Heart left ventricle (tissue), 16 donors: ENCODE measurements around the gene GAS7. TPM values are rescaled to one million over a fixed set of nuclear protein-coding genes. Genes with fewer than 3 reads are reported as not detected.

Source experiments
- ATAC-seq, 4 donors: fragments of 200-7000 bp; cut with Tn5 transposase; one replicate each; pipeline ENCODE4 v1.9.1; 2020 to 2022; ENCODE audit warnings: moderate library complexity in 4 of 4, mild to moderate bottlenecking in 3 of 4, moderate number of reproducible peaks in 1 of 4
- DNase-seq, 5 donors: peaks; one replicate each; pipeline ENCODE4 v3.0.0-alpha.2; 2020
- H3K27ac ChIP-seq, 12 donors: fragments of 200-600 bp; sonication (generic) in 4 of 12; one replicate each; pipeline versions ENCODE4 v1.5.0 to v1.8.0; 2016 to 2022; ENCODE audit warnings: mild to moderate bottlenecking in 2 of 12
- H3K27me3 ChIP-seq, 9 donors: fragments of 200-600 bp; sonication (generic) in 2 of 9; one replicate each; pipeline versions ENCODE4 v1.5.1 to v1.8.0; 2016 to 2022; ENCODE audit warnings: mild to moderate bottlenecking in 3 of 9
- H3K36me3 ChIP-seq, 9 donors: fragments of 200-600 bp; sonication (generic) in 2 of 9; one replicate each; pipeline versions ENCODE4 v1.5.0 to v1.8.0; 2018 to 2022; ENCODE audit warnings: mild to moderate bottlenecking in 2 of 9
- H3K4me1 ChIP-seq, 12 donors: fragments of 200-600 bp; sonication (generic) in 4 of 12; one replicate each; pipeline versions ENCODE4 v1.5.0 to v1.8.0; 2016 to 2022; ENCODE audit warnings: mild to moderate bottlenecking in 3 of 12
- H3K4me3 ChIP-seq, 12 donors: fragments of 200-600 bp; sonication (generic) in 4 of 12; one replicate each; pipeline versions ENCODE4 v1.5.0 to v1.8.0; 2017 to 2022; ENCODE audit warnings: mild to moderate bottlenecking in 9 of 12, moderate library complexity in 4 of 12
- H3K9me3 ChIP-seq, 12 donors: fragments of 200-600 bp; sonication (generic) in 4 of 12; one replicate each; pipeline versions ENCODE4 v1.5.0 to v1.8.0; 2016 to 2022; ENCODE audit warnings: mild to moderate bottlenecking in 1 of 12
- POLR2A ChIP-seq, 2 donors: fragments of 450-650 bp; IDR thresholded peaks; one replicate each; pipeline ENCODE4 v1.6.1; 2017; ENCODE audit warnings: antibody characterized with exemption in 2 of 2, mild to moderate bottlenecking in 2 of 2, moderate library complexity in 2 of 2
- WGBS, 4 donors: extraction: QIAGEN DNeasy Blood & Tissue Kit in 2 of 4; methylation state at CpG; one replicate each; pipeline versions ENCODE4 v1.1.5 to v1.1.7; 2013 to 2018; 5-methylcytosine and 5-hydroxymethylcytosine counted together
- intact Hi-C, 10 donors: fragments of 100-400 bp; cut with DNase I; formaldehyde crosslinking; loops; one replicate each; pipeline versions ENCODE4 v1.11.1 to v1.14.2; 2022
- polyA plus RNA-seq, 2 donors: library from polyadenylated mRNA; stranded (reverse); fragments of 200-250 nt; gene quantifications; one replicate each; pipeline ENCODE4 v1.2.3, GENCODE V29; 2013
- total RNA-seq, 9 donors: library from RNA; depleted of rRNA in 2 of 9; stranded (reverse); fragments of >200 nt in 2 of 9; fragmentation: NEBNext Ultra II Directional in 3 of 9; extraction: Animal tissue kit (Norgen Biotek cat#: 25700) in 3 of 9; gene quantifications; one replicate each; pipeline versions ENCODE4 v1.1.0 to v1.2.4, GENCODE V29; 2016 to 2023
- TF ChIP-seq, protein P1 (sequence below), 12 donors: fragments of 200-600 bp; sonication (generic) in 4 of 12; IDR thresholded peaks; one replicate each; pipeline versions ENCODE4 v1.5.0 to v1.8.0; 2018 to 2022; ENCODE audit warnings: antibody characterized with exemption in 12 of 12, mild to moderate bottlenecking in 5 of 12
- donor health status: ischemic (EF 13 %, LVEDD 7.1; RV severe dilation, severe dysfunction).
- donor health status: healthy with polysubstance abuse.
- donor health status: DM: no; HTN: yes; CAD: no.
- donor health status: DM: no; HTN: no; CAD: no.
- donor health status: ischemic (EF 25% LVEDD 6.9; RV normal size, moderate dysfunction).
- donor health status: ischemic (EF 25% LVEDD 5.7; RV mildly dilated, moderate dysfunction).
- donor health status: healthy.
- donor health status: DM: yes; HTN: yes; CAD: no.
- donor health status: ischemic (EF 35%, LVEDD 5.7; RV mildly dilated, moderate dysfunction).
- donor health status: nonischemic (EF 11% LVEDD 7.7; RV severe dilation, severe dysfunction).
- donor health status: DM: yes; HTN: yes; CAD: no.
- donor health status: PGD.
- donor health status: ischemic (EF 29% LVEDD 5.4; RV normal size, mild dysfunction).
- donor health status: nonischemic (EF 23%, LVEDD 6.1; RV moderate dilation, normal function).

Gene GAS7
- total and polyA plus RNA-seq, 11 donors: 19.4 to 86.5 (median 65.1) TPM

- DNase-seq: no peak
- ATAC-seq: no peak
- H3K4me1 ChIP-seq: no peaks in the 10 kb centered on the region
- no peaks in the 10 kb centered on the region for H3K36me3 ChIP-seq
- no peak overlapping the region for H3K27ac ChIP-seq
- no peak overlapping the region for H3K4me3 ChIP-seq
- intact Hi-C loops: loop anchor here in 3 of 10 donors (10.0 kb wide), 2 partner anchors 161 to 171 kb away; no protein-coding TSS in a partner anchor
- peaks cover 0 to 7% (median 0%) of the 10 kb centered on the region in 9 donors for H3K27me3 ChIP-seq
- H3K9me3 ChIP-seq: peaks cover 0 to 10% (median 0%) of the 10 kb centered on the region in 12 donors
- TF ChIP-seq, protein P1, sequence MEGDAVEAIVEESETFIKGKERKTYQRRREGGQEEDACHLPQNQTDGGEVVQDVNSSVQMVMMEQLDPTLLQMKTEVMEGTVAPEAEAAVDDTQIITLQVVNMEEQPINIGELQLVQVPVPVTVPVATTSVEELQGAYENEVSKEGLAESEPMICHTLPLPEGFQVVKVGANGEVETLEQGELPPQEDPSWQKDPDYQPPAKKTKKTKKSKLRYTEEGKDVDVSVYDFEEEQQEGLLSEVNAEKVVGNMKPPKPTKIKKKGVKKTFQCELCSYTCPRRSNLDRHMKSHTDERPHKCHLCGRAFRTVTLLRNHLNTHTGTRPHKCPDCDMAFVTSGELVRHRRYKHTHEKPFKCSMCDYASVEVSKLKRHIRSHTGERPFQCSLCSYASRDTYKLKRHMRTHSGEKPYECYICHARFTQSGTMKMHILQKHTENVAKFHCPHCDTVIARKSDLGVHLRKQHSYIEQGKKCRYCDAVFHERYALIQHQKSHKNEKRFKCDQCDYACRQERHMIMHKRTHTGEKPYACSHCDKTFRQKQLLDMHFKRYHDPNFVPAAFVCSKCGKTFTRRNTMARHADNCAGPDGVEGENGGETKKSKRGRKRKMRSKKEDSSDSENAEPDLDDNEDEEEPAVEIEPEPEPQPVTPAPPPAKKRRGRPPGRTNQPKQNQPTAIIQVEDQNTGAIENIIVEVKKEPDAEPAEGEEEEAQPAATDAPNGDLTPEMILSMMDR (IDR thresholded peaks at IDR 0.05): no peak
- no peak for TF ChIP-seq POLR2A (IDR thresholded peaks at IDR 0.05)
Measured at GRCh38 chr17:9895923-9896322, 302.5 kb downstream of the GAS7 start.

GRCh38 chr17:9894231-9894630 lies 304.2 kb downstream of the GAS7 start:
- intact Hi-C loops: loop anchor here in 3 of 10 donors (5.0 to 10.0 kb wide), 3 partner anchors 92 to 169 kb away; no protein-coding TSS in a partner anchor
- H3K27ac ChIP-seq: no peak overlapping the region
- no peaks in the 10 kb centered on the region for H3K36me3 ChIP-seq
- 85 to 94% (median 93%) methylated on average over 3 of the region's 3 CpGs for WGBS, 4 donors
- H3K4me3 ChIP-seq: no peak overlapping the region
- ATAC-seq (no peak), DNase-seq (no peak)
- peaks cover 0 to 10% (median 0%) of the 10 kb centered on the region in 12 donors for H3K9me3 ChIP-seq
- TF ChIP-seq POLR2A (IDR thresholded peaks at IDR 0.05): no peak
- TF ChIP-seq, protein P1 (IDR thresholded peaks at IDR 0.05): no peak
- H3K4me1 ChIP-seq: no peaks in the 10 kb centered on the region
- H3K27me3 ChIP-seq: peaks cover 0 to 20% (median 0%) of the 10 kb centered on the region in 9 donors

DNA sequence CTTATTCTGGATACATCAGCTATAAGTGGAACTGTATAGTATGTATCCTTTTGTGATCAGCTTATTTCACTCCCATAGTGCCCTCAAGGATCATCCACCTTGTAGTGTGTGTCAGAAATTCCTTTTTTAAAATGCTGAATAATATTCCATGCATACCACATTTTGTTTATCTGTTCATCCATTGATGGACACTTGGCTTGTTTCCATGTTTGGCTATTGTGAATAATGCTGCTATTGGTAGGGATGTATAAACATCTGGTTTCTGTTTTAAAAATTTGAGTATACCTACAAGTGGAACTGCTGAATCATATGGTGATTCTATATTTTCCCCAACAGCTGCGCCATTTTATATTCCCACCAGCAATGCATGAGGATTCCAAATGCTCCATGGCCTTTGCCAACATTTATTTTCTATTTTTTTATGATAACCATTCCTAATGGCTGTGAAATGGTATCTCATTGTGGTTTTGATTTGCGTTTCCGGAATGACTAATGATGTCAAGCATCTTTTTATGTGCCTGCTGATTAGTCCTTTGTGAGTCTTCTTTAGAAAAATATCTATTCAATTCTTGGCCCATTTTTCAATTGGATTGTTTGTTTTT lies 304.9 kb downstream of the GAS7 start:
- intact Hi-C loops: loop anchor here in 3 of 10 donors (5.0 to 10.0 kb wide), 3 partner anchors 91 to 169 kb away; no protein-coding TSS in a partner anchor
- 68 to 78% (median 72%) methylated on average over 3 of the region's 3 CpGs for WGBS, 4 donors
- Histone ChIP-seq H3K9me3 (peaks cover 0 to 10% (median 0%) of the 10 kb centered on the region in 12 donors), H3K36me3 (no peaks in the 10 kb centered on the region), H3K4me1 (no peaks in the 10 kb centered on the region), H3K4me3 (no peak overlapping the region), H3K27me3 (peaks cover 0 to 21% (median 0%) of the 10 kb centered on the region in 9 donors), H3K27ac (no peak overlapping the region)
- TF ChIP-seq, protein P1 (IDR thresholded peaks at IDR 0.05): no peak
- no peak for TF ChIP-seq POLR2A (IDR thresholded peaks at IDR 0.05)
- ATAC-seq (no peak), DNase-seq (no peak)

DNA sequence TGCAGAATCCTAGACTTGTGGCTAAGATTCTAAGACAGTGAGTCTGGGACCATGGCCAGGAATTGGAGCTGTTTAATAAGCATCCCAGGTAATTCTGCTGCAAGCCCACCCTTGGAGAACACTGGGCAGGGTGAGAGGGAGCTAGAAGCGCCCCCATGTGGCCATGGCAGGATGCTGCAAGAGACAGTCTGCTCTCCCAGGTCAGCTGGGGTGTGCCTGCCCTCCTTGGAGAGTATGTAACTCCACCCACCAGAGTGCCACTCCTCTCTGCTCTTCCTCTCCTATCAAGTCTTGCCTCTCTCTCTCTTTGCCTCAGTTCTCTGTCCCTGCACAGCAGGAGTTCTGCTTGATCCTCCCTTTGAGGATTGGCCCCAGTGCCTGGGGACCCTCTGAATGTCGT lies 308.3 kb downstream of the GAS7 start:
- WGBS, 4 donors: 13 to 37% (median 31%) methylated on average over 2 of the region's 2 CpGs
- Histone ChIP-seq H3K36me3 (no peaks in the 10 kb centered on the region), H3K9me3 (peaks cover 0 to 10% (median 0%) of the 10 kb centered on the region in 12 donors), H3K27ac (no peak overlapping the region), H3K27me3 (peaks cover 0 to 15% (median 0%) of the 10 kb centered on the region in 9 donors), H3K4me3 (no peak overlapping the region), H3K4me1 (no peaks in the 10 kb centered on the region)
- ATAC-seq (peak in 3 of 4 donors; percentile 39 to 52 (median 50)), DNase-seq (peak in 1 of 5 donors; percentile 38)
- intact Hi-C loops: loop anchor here in 3 of 10 donors (5.0 to 10.0 kb wide), 3 partner anchors 88 to 165 kb away; no protein-coding TSS in a partner anchor
- TF ChIP-seq, protein P1 (IDR thresholded peaks at IDR 0.05): peak; percentile 31 to 67 (median 49)
- no peak for TF ChIP-seq POLR2A (IDR thresholded peaks at IDR 0.05)
